ENCODE results near the gene EFCAB12.
"Not testable (repeated sequence)": the region's sequence is repeated elsewhere in the genome, so short reads cannot be mapped to it uniquely, and the experiment has no call there.

EFCAB12 gene

DNA sequence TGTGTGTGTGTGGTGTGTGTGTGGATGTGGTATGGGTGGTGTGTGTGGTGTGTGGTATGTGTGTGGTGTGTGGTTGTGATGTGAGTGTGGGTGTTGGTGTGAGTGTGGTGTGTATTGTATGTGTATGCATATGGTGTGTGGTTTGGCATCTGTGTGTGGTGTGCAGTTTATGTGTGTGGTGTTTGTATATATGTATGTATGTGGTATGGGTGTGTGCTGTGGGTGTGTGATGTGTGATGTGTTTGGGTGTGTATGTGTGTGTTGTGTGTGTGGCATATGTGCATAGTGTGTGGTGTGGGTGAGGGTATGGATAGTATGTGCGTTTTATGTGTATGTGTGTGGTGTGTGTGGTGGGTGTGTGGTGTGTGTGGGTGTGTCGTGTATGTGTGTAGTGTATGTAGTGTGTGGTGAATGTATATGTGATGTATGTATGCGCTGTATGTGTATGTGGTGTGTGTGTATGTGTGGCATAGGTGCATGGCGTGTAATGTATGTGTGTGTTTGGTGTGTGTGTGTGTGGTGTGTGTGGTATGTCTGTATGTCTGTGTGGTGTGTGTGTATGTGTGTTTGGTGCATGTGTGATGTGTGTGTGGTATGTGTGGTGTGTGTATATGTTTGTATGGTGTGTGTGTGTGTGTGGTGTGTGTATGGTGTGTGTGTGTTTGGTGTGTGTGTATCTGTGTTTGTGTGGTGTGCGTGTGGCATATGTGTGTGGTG, 58.0 kb downstream of the EFCAB12 start:
- DNase-seq (ENCODE audit: low read depth in 1 of 2, low spot score in 1 of 2): no peak

DNA sequence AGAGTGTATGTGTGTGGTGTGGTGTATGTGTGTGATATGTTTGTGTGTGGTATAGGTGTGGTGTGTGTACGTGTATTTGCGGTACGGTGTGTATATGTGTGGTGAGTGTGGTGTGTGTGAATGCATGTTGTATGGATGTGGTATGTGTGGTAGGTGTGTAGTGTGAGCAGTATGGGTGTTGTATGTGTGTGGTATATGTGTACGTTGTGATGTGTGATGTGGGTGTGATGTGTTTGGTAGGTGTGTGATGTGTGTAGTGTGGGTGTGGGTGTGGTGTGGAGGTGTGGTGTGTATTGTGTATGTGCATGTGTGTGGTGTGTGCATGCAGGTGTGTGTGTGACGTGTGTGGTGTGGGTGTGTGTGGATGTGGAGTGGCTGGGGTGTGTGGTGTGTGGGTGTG, 58.7 kb downstream of the EFCAB12 start:
- DNase-seq (ENCODE audit: low read depth in 1 of 2, low spot score in 1 of 2): no peak

DNA sequence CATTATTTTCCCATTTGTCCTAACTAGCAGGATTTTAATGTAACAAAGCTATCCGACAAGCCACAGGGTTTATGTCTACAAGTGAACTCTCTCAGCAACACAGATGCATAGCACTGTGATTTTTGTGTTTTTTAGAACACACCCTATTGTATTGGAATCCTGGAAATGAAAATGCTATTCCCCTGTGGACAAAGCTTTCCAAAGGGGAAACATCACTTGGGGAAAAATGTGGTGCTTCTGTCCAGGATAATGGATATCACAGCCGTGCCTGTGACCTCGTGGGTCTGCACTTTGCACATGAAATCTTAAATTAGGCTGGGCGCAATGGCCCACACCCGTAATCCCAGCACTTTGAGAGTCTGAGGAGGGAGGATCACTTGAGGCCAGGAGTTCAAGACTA, 60.6 kb downstream of the EFCAB12 start:
- DNase-seq (ENCODE audit: low read depth in 1 of 2, low spot score in 1 of 2): no peak

- no peak for DNase-seq (ENCODE audit: low read depth in 1 of 2, low spot score in 1 of 2)
Measured at GRCh38 chr3:129366312-129366831, 62.1 kb downstream of the EFCAB12 start.

DNA sequence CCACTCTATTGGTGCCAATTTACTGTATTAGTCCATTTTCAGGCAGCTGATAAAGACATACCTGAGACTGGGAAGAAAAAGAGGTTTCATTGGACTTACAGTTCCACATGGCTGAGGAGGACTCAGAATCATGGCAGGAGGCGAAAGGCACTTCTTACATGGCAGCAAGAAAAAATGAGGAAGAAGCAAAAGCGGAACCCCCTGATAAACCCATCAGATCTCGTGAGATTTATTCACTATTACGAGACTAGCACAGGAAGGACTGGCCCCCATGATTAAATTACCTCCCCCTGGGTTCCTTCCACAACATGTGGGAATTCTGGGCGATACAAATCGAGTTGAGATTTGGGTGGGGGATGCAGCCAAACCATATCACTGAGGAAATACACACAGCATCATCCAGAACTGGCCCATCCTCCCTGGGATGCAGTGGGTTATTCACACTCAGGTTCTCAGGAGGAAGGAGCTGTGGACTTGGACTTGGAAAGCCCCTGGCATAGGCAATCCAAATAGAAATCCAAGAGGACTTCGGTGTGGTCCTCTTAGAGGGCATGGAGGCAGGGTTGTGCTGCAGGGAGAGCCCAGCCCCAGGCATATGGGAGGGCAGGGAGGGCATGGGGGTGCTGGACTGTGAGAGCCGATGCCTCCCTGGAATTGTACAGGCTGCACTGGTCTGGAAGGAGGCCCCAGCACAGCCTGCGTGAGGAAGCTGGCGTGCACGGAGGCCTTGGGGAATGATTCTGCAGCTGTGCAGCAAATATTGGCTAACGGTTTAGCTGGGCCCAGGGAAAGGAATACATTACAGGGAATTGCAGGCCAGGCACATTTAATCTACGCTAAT, 62.9 kb downstream of the EFCAB12 start:
- no peak for DNase-seq (ENCODE audit: low read depth in 1 of 2, low spot score in 1 of 2)

- DNase-seq (ENCODE audit: low read depth in 1 of 2, low spot score in 1 of 2): not testable (repeated sequence)
Measured at GRCh38 chr3:129364811-129365210, 63.6 kb downstream of the EFCAB12 start.

- DNase-seq (ENCODE audit: low read depth in 1 of 2, low spot score in 1 of 2): not testable (repeated sequence)
Measured at GRCh38 chr3:129363356-129363755, 65.1 kb downstream of the EFCAB12 start.

DNA sequence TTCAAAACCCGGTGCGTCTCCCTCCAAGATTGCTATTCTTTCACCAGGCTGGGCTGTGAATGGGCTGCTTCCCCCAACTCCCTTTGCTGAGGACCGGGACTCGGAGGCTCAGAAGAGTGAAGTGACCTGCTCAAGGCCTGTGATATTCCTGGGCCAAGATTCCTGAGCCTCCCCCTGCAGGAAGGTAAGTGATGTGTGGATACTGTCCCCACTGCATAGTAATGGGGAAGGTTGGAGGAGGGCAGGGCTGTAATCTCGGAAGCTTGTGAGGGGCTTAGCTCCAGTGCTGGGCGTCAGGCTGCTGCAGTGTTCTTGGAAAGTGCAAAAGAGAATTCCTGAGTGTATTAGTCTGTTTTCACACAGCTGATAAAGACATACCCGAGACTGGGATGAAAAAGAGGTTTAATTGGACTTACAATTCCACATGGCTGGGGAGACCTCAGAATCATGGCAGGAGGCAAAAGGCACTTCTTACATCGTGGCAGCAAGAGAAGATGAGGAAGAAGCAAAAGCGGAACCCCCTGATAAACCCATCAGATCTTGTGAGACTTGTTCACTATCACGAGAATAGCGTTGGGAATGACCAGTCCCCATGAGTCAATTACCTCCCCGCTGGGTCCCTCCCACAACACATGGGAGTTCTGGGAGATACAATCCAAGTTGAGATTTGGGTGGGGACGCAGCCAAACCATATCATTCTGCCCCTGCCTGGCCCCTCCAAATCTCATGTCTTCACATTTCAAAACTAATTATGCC, 67.6 kb downstream of the EFCAB12 start:
- DNase-seq (ENCODE audit: low read depth in 1 of 2, low spot score in 1 of 2): no peak

DNA sequence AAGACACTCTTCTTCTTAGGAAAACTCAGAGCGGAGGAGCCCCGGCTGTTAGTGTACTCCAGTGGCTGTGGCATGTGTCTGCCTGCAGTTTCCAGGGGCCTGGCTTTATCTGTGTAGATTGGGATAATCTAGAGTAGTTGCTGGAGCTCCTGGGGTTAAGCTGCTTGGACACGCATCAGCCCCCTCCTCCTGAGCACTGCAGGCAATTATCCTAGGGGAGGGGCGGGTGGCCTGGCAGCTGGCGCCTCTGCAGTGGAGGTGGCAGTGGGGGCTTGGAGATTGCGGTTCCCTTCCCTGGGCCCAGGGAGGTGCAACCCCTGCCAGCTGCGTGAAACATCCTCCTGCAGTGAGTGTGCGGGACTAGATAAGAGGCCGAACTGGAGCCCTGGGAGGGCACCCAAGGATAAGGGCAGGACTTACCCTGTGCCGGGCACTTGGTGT, 68.2 kb downstream of the EFCAB12 start:
- DNase-seq (ENCODE audit: low read depth in 1 of 2, low spot score in 1 of 2): no peak

DNA sequence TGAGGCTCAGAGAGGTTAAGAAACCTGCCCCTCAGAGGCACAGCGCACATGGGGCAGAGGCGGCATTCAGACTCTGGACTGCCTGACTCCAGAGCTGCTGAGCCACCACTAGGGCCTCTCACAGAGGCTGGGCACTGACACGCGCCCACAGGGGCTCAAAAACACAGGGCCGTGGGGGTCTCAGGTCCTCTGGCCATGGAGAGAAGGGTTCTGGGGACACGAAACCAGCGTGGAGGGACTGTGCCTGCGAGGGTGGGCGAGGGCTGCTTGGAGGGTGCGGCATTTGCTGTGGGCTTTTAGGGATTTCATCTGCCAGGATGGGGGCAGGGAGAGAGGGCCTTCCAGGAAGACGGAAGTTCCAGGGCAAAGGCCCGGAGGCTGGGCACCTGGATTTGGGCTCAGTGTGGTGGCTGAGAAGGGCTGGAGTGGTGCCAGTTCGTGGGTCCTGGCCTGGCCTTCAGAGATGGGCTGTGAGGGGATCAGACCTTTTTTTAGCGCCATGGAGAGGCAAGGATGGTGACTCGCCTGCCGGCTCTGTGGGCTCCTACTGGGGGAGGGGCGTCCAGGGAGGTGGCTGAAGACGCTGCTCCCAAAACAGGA, 69.6 kb downstream of the EFCAB12 start:
- no peak for DNase-seq (ENCODE audit: low read depth in 1 of 2, low spot score in 1 of 2)

DNA sequence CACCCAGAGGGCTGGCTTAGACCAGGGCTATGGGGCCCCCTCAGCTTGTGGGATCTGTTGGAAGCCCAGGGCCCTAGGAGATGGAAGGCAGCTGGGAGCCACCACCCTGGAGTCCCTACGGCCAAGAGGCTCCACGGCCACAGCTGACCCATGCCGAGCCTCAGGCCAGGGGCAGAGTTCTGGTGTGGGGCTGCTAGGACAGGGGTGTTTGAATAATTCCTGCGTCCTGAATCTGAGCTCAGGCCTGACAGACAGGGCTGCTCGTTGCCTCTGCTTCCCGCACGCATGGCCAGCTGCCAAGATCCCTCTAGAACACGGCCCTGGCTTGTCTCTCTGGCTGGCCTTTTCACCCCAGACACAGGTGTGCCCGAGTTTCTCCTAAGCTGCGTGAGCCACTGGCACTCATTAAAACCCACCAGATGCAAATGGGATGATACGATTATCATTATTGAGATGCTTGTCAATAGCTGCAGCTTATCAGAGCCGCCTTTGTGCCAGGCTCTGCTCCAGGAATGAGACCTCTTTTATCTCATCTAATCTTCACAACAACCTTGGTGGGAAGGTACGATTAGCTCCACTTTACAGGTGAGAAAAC, 70.2 kb downstream of the EFCAB12 start:
- DNase-seq (ENCODE audit: low read depth in 1 of 2, low spot score in 1 of 2): no peak

GRCh38 chr3:129357616-129358015, 70.8 kb downstream of the EFCAB12 start:
- no peak for DNase-seq (ENCODE audit: low read depth in 1 of 2, low spot score in 1 of 2)

DNA sequence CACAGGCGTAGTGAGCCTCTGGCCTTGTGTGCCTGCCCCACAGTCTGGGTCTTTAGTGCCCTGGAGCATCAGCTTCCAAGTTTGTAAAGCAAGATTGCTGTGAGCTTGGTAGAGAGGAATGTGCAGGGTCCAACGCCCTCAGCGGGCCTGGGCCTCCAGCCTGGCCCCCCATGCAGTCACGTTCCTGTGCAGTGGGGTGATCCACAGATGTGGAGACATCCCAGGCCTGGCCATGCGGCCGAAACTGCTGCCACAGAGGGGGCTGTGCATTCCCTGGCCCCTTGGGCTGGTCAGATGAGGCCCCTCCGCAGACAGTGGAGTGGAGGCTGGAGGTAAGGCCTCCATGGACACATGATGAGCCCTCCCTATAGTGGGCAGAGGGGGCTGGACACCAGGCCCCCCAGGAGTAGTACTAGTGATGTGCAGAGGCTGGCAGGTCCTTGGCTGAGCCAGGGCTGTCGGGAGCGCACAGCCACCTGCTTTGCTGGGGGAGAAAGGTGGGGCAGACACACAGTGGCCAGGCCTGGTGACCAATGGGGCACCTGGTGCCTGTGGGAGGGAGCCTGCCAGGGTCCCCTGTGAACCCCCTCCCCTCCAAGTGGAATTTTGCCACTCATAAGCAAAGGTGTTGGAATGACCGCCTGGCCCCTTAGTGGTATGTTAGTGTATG, 71.5 kb downstream of the EFCAB12 start:
- no peak for DNase-seq (ENCODE audit: low read depth in 1 of 2, low spot score in 1 of 2)

DNA sequence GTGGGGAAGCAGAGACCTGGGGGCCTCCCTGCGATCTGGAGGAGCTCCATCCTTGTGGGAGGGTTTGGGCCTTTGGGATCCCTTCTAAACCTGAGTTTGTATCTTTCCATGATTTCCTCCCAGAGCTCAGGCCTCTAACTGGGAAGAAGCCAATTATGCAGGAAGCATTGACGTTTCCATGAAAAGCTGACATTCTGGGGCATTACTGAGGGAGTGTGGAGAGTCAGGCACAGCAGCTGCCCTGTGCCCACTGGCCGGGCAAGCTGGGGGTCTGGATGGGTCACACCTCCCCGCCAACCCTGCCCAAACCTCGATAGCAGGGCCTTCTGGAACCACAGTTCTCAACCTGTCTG, 74.9 kb downstream of the EFCAB12 start:
- no peak for DNase-seq (ENCODE audit: low read depth in 1 of 2, low spot score in 1 of 2)

DNA sequence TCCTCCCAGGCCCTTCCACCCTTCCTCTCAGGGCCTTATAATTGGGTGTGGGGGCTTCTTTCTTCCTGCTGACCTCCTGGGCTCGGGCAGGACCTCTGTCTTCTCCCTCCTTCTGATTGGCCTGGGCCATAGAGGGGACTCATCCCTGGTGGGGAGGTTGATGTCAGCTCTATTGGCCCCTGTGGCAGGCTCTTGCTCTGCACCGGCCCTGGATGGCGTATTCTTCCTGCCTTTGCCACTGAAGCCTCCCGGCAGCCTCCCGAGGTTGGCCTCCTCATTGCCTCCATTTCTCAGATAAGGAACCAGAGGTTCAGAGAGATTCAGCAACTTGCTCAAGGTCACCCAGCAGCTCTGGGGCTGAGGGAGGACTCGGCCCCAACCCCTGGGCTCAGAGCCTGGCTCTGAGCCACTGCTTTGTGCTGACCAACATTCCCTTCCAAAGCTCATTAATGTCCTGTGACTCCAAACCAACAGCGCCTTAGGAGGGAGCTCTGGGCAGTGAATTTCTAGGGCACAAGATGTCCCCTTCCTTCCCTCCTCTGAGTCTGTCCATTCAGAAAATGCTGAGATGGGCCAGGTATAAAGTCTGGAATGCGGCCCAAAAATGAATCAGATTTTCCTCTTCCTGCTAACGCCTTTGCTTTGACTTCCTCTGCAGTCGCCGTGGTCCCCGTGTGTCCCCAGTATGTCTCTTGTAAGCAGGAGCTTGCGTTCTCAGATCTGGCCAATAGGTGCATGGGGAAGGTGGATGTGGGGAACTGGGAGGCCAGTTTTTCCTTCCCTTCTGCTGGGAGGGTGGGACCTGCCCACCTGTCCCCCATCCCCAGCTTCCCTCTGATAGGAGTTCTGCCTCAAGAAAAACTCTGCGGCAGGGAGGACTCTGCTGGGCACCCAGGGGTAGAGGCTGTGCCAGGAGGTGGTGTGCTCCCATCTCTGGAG, 75.5 kb downstream of the EFCAB12 start:
- no peak for DNase-seq (ENCODE audit: low read depth in 1 of 2, low spot score in 1 of 2)

DNA sequence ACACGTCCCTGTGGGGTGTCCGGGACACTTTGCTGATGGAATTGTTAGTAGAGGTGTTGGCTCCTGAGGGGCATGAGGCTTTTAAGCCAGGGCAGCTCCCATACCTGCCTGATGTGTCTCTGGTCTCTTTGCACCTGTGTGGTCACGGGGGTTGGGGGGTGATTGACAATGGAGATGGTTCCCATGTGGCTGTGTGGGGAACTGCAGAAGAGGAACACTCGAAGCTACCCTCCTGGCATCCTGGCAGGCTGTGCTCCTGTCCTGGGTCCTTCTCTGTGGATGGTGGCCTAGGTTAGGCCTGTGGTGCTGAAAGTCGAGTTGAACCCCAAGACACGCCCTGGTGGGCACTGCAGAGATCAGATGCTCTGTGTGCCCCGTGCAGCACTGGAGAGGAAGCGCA, 76.4 kb downstream of the EFCAB12 start:
- no peak for DNase-seq (ENCODE audit: low read depth in 1 of 2, low spot score in 1 of 2)

All from activated CD4-positive, alpha-beta T cell treated with anti-CD3 and anti-CD28 coated beads, Interleukin-2, amount 50 U/mL, for 24 hours (primary cell).